ENCODE results near the gene STIMATE.

The STIMATE gene

GRCh38 chr3:52897130-52898122 lies at the start of gene STIMATE:
STIMATE (minus strand) TSS chr3:52897548; CDS start chr3:52897450, 98 bp downstream.
- peak; percentile 84 for DNase-seq (ENCODE audit: low spot score)

GRCh38 chr3:52939600-52939999 lies 42.3 kb upstream of the STIMATE start:
- no peak for DNase-seq (ENCODE audit: low spot score)

DNA sequence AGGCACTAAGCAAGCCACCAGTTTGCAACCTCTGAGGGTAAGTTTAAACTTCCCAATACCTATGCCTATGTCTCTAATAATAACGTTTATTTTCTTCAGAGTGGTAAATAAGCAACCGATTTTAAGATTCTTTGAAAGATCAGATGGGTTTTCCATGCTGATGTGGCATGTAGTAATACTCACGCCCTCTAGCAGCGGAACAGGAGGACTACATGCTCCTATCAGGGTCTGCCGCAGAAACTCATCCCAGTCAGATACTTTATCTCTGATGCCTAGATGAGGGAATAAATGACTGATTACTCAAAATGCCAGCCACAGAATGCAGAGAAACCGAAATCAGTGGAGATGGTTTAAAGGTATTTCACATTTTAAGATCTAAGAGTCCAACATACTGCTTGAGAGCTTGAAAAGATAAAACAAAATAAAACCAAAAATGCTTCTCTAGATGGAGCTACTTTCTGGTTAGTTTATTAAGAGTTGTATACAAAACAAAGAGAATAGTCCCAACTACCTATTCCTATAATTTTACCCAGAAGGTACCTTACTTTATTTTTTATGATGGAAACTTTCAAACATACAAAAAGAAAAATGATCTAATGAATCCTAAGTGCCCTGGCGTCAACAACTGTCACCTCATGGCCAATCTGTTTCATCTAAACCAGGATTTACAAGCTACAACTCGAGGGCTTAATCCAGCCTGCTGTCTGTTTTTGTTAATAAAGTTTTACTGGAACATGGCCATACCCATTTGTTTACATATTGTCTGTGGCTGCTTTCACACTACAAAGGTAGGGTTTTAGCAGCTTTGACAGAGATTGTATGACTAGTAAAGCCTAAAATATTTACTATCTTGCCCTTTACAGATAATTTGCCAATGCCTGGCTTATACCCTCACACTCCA lies 37.5 kb upstream of the STIMATE start:
- peak; percentile 64 for DNase-seq (ENCODE audit: low spot score)

GRCh38 chr3:52931889-52932288 lies 34.5 kb upstream of the STIMATE start:
- DNase-seq (ENCODE audit: low spot score), result no peak

DNA sequence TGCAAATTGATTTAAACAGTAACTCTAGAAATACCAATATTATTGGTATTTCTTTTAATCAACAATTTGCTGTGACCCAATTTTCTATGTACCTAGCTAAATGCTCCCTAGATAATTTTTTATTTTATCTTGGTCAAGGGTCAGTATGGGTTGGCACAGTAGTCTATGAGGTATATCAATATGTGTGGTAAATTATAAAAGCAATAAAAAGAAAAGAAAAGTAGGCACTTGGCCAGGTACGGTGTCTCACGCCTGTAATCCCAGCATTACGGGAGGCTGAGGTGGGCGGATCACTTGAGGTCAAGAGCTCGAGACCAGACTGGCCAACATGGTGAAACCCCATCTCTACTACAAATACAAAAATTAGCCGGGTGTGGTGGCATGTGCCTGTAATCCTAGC lies 34.0 kb upstream of the STIMATE start:
- no peak for DNase-seq (ENCODE audit: low spot score)

- no peak for DNase-seq (ENCODE audit: low spot score)
These were observed 33.4 kb upstream of the STIMATE start for GRCh38 chr3:52930748-52931147.

DNA sequence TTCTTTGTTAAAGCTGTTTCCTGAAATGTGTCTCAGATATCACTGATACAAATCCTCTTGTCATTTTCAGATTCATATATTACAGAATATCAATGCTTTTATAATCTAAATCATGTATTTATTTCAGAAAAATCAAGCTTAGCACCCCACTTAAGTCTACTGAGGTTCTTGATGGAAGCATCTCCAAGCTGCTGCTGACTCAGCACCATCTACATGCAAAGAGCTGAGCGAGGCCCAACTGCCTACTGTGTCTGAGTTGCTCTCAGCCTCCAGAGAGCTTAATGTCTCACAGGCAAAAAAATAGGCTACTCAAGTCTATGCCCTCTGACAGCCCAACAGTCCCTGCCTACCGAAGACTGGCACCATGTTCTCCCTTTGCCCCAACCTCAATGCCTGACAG lies 29.2 kb upstream of the STIMATE start:
- DNase-seq (ENCODE audit: low spot score), result no peak

DNA sequence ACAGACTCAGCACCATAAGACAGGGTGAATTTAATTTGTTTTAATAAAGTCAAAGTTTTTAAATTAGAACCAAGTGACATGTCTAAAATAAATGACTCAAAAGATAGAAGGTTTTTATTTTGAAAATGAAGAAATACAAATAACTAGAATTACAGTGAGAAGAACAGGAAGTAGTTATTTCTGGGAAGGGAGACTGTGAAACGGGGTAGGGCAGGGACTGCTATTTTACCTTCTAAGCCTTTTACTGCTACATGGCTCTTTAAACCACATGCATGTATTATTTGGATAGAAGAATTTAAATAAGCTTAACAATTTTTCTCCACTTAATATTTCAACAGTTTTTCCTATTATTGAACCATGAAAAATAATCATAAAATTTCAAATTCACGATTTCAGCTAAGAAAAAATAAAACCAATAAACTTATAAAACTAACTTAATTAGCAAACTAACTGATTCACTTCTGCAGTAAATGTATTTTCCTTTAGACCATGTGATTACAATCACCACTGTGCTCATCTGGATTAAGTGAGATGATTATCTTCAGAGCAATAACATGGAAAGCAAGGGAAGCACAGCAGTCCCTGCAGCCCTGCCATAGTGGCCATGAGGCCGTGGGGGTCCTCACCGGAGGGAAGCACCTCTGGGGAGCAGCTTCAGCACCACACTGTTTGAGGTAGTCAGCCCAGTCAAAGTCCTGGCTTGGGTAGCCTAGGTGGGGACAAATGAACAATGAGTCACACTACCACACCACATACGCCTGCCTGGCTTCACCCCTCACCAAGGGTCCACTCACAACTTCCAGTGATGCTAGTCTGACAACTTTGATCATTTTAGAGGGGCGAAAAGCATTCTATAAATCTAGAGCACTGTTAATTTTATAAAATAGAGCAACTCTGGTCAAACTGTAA lies 28.3 kb upstream of the STIMATE start:
- DNase-seq (ENCODE audit: low spot score), result no peak

DNA sequence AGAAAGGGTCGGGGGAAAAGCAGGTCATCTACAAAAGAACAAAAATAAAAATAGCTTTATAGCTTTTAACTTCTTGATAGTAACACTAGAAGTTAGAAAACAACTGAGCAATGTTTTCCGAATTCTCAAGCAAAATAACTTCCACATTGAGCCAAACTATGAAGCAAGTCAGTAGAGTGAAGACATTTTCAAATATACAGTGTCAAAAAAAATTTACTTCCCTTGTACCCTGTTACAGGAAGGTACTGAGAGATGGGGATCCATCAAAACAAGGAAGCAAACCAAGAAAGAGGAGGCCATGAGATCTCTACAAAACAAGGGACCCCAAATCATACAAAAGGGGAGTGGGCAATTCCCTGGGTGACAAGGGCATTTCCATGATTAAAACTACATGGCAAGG lies 26.6 kb upstream of the STIMATE start:
- DNase-seq (ENCODE audit: low spot score), result no peak

GRCh38 chr3:52920841-52921240 lies 23.5 kb upstream of the STIMATE start:
- DNase-seq (ENCODE audit: low spot score), result no peak

DNA sequence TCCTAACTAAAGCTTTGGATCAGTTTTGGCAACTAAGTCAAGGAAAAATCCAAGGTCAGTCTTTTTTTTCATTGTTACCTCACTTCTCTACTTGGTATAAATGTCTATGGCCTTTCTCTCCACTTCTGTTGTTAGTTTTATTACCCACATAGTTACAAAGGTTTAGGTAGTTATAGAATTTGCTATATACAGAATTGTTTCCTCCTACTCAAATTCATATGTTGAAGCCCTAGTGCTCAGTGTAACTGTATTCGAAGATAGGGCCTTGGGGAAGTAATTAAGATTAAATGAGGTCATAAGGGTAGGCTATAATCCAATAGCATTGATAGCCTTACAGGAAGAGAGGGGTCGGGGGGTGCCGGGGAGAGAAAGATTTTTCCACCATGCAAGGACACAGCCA lies 19.7 kb upstream of the STIMATE start:
- DNase-seq (ENCODE audit: low spot score), result no peak

DNA sequence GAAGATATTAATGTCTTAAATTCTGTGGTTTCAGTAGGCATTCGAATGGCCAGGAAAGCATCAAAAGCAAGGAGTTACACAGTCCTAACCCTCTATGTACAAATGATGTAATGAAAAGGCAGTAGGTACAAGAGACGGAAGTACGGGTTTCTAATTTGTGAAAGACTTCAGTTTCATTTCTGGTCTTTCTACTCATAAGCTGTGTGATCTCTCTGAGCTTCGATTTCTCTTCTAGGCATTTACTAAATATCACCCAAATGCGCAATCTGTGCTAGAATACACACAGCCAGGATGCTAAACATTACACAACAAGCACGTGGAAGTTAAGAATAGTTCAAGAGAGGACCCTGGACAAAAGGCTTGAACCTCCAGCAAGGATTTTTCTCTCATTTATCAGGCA lies 17.9 kb upstream of the STIMATE start:
- no peak for DNase-seq (ENCODE audit: low spot score)

GRCh38 chr3:52912885-52913731 lies 15.8 kb upstream of the STIMATE start:
- no peak for DNase-seq (ENCODE audit: low spot score)

DNA sequence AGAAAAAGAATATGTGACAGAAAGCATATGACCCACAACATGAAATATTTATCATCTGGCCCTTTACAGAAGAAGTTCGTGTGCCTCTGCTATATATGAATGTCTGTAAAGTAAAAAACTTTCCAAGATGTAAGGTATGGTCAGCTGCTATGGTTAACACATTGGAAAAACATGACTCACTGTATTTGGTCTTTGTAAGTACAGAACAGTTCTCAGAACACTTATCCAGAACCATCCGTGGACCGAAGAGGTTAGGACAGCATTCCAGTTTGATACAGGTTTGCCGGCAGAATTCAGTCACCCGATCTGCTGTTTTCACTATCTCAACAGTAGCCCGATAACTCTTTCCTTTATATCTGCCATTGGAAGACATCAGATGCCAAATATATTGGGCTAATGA lies 13.5 kb upstream of the STIMATE start:
- DNase-seq (ENCODE audit: low spot score), result no peak

- no peak for DNase-seq (ENCODE audit: low spot score)
These were observed 10.1 kb upstream of the STIMATE start for GRCh38 chr3:52907497-52907896.

- no peak for DNase-seq (ENCODE audit: low spot score)
These were observed 7.2 kb upstream of the STIMATE start for GRCh38 chr3:52904552-52904951.

DNA sequence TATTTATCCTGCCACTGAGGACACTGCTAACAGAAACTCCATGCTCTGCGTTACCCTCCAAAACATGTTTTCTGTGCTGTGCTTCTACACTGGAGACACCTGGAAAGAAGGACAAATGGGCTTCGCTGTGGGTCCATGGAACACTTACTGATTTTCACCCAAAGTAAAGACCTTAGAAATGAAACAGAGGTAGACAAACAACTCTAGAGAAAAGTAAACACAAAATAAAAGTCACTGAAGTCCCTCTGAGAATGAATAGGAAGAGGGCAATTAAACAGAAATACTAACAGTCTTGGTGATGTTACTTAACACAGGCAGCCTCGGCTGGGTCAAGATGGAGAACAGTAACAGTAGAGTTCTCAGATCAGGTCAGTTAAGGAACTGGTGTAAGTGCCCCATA lies 6.7 kb upstream of the STIMATE start:
- DNase-seq (ENCODE audit: low spot score), result no peak

DNA sequence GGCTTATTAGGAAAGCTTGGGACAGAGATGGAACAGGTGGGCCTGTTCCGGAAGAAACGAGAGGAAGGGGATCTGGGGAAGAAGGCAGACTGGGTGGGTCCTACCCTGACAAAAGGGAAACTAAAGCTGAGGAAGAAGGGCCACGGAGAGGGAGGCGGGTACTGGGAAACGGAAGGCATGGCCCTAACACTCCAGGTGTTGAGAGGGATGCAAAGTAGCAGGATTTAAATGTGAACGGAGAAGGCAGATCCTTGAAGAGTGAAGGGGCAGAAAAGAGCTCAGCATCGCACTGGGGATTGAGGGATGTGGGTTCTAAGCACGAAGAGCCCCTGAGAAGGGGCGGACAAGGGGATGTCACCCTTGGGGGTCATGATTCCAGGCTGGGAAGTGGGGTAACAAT lies 735 bp downstream of the STIMATE start:
- DNase-seq (ENCODE audit: low spot score), result no peak

DNA sequence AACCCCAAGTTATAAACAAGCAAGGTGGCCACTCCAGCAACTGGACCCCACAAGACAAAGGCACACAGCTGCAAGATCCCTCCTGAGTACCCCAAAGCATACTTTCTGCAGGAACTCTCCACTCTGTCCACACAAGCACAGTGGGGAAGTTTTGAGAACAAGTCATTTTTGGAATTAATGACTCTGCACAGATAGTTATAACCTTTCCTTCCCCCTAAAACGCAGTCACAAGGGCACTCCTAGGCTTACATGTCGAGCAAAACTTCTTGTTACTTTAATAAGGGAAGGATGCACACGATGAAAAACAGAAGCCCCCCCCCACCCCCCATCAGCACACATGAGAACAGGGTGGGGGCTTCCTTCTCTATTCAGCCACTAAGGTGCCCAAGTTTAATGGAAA lies 1.2 kb downstream of the STIMATE start:
- no peak for DNase-seq (ENCODE audit: low spot score)

GRCh38 chr3:52895418-52895817 lies 1.9 kb downstream of the STIMATE start:
- DNase-seq (ENCODE audit: low spot score), result no peak

- DNase-seq (ENCODE audit: low spot score), result no peak
These were observed 2.6 kb downstream of the STIMATE start for GRCh38 chr3:52894756-52895155.

Measured in CD4-positive, alpha-beta T cell treated with Interleukin-6 at 100 ng/mL for 8 hours (primary cell).